GM19351 (cell line): ENCODE measurements around the gene P2RY12.

Source experiments
- ATAC-seq: cut with Tn5 transposase; IDR thresholded peaks from one replicate; pipeline ENCODE4 v1.9.1; 2021; ENCODE audit warnings: mild to moderate bottlenecking, moderate library complexity; ENCODE audit not compliant: unreplicated experiment

Gene P2RY12

DNA sequence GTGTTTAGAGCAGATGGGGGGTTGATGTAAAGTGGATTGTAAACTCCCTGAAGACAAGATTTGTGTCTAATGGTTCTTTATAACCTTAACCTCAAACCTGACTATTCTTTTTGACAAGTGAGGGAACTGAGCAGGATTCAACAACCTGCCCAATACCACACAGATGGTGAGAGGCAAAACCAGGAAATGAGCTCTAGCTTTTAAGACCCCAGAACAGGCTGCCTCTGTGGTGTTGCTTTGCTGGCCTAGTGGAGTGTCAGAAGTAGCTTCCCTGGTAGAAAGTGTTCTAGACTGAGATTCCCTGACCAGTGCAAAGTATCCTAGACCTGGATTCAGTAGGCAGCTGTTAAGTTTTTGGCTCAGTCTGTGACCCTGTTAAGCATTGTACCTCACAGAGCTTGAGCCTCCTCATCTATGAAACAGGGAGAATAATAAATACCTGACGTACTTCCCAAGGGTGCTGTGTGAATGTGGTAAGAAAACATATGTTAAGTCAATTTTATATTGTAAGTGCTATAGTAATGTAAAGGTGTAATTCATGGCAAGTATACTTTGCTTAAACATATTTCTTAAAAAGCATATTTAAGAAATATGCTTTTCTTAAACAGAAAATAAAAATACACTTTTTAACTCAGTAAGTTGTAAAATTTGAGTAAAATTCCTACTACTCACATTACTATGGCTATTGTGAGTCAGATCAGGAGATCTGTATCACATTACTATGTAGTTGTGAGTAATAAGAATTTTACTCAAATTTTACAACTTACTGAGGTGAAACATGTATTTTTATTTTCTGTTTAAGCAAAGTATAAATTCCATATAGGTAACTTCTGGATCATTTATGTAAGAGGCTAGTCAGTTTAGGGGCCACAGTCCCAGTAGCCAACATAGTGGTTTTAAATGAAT lies 76.7 kb downstream of the P2RY12 start:
- ATAC-seq: no peak

DNA sequence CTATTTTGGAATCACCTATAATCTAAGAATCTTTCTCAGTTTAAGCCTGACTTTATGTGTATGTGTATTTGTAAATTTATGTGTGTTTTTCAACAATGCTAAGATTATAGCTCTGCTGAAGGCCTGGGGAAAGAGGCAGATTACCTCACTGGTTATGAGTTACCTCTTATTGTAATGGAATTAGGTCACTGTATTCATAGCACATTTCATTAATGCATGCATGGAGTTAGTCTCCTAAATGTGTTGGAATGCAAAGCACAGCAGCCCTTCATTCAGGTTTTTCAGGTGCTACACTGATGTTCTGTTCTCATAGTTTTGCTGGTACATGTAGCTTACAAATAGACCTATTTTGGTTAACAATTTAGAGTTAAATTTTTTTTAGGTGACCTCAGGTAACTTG lies 77.4 kb downstream of the P2RY12 start:
- no peak for ATAC-seq

DNA sequence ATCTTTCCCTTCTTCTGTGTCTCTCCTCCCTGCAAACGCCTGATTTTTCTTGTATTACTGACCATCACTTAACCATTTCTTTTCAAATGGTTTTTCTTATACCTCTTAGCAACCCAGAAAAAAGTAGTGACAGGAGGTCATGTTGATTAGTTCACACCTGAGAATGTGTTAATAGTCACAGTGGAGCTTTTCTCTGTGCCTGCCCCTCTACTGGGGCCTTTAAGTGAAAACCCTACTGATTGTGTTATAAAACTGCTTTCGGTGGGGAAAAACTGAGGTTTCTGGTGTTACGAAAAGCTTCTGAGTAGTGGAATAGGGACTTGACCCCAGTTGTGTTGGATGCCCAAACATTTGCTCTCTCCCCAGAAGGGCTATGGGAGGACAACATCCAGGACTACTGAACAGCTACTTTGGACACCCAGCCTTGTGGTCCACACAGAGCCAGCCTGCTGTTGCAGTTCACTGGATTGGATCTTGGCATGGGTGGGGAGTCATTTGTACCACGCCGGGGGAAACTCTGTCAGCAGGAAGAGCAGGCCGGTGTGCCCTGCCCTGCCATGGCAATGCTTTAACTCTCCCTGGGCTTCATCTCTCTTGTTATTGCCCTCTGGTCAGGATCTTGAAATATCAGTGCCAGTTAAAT lies 78.3 kb downstream of the P2RY12 start:
- ATAC-seq: no peak

DNA sequence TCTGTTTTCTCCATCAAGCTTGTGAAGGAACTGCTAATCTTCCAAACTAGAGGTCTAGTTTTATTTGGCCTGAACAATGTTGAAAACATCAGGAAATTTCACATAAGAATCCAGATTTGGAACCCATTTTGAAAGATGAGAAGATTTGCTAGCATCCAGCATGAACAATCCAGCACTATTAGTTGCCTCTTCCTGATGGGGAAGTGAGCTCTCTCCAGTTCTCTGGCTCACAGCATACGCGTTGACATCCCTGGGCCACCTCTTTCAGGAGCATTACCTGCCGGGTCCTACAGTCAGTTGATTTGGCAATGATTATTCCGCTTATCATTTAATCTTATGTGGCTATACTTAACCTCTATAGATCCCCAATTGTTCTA lies 78.8 kb downstream of the P2RY12 start:
- no peak for ATAC-seq

DNA sequence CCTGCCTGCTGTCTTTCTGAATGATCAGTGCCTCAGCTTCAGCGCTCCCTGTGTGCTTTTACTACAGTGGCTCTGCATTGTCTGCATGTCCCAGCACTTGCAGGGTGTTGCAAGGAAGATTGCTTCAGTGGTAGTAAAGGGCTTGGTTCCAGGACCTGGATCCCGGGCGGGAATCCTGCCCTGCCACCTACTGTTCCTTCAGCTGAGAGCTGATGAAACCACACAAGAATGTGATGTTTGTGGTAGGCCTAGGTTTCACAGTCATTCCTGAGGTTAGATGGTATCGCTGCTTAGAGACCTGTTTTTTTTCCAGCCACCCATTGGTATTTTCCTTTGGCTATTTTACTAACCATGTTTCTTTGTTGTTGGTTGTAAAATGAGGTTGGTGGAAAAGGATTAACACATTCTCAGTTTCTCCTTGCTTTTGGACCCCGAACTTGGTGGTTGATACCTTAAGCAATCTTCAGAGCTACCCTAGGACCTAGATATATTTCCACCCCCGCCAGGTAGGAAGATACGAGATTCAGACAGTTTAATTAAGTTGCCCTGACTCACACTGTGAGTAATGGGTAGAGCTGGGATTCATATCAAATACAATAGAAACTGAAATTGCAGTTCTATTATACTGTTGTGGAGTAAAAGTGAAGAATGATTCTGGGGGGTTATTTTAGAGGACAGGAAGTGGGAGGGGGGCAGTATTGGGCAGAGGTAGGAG lies 79.3 kb downstream of the P2RY12 start:
- ATAC-seq: no peak

DNA sequence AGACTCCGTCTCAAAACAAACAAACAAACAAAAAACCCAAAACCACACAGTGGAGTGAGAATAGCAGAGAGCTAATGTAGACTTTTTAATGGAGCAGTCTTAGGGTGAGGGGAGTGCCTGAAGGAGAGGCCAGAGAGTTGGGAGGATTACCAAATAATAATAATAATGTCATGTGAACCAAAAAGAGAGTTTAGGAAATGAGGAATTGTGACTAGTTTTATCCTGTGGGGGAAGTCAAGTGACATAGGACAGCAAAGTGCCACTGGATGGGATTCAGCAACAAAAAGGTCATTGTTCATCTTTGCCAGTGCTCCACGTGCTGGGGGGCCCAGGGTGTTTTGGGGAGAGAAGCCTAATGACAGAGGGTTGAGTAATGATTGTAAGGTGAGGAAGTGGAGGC lies 80.8 kb downstream of the P2RY12 start:
- ATAC-seq: no peak

DNA sequence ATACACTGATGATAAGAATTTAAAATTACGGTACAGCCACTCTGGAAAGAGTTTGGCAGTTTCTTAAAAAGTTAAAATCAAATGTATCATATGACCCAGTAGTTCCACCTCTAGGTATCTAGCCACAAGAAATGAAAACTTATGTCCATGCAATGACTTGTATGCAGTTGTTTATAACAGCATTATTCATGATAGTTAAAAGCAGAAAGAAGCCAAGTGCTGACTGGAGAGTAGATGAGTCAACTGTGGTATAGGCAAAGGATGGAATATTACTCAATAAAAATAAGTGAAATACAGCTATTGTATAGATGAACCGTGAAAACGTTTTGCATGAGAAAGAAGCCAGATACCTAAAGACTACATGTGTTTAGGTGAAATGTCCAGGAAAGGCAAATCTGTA lies 82.8 kb downstream of the P2RY12 start:
- ATAC-seq: no peak

DNA sequence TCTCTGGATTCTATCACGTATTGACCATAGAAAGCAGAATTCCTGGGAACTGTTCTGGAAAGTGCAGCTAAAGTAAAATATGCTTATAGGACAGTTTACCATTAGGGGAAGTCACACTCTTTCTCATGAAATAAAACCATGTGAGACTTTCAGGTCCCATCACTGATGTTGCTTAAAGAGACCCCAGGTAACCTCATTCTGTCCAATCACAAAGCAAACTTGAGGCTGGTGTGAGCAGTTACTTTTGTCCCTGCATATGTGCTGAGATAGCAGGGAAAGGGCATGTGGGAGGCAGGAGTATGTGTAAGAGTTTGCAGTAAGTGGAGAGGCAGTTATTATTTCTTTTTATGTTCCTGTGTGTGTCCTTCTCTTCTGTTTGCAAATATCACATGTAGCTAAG lies 84.0 kb downstream of the P2RY12 start:
- no peak for ATAC-seq

DNA sequence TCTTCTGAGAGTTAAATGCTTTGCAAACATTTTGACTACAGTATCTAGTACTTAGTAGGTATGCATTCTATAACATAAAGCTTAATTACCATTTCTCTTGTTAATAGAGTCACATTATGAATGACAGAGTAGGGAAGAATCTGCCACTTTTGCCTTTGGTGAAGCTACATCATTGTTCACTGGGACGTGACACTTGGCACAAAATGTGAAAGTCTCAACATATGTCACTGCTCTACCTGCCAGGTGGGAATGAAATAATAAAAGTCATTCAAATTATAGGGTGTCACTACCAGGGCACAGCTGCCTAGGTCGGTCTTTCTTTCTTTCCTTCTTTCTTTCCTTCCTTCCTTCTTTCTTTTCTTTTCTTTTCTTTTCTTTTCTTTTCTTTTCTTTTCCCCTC lies 85.5 kb downstream of the P2RY12 start:
- ATAC-seq: no peak

DNA sequence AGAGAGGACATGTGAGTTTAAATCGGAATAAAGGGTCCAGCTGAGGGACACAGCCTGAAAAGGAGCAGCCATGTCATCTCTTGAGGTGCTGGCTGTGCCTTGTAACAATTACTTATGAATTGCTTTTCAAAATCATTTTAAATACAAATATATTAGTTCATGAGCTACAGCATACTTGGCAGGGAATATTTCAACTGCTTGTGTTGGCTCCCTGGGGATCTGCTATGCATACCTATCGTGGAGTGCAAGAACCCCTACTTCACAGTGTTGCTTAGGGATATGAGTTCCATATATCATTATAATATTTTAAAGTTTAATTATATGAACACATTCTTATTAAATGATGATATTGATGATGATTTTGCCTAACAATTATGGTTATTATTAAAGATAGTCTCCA lies 87.1 kb downstream of the P2RY12 start:
- ATAC-seq: no peak

DNA sequence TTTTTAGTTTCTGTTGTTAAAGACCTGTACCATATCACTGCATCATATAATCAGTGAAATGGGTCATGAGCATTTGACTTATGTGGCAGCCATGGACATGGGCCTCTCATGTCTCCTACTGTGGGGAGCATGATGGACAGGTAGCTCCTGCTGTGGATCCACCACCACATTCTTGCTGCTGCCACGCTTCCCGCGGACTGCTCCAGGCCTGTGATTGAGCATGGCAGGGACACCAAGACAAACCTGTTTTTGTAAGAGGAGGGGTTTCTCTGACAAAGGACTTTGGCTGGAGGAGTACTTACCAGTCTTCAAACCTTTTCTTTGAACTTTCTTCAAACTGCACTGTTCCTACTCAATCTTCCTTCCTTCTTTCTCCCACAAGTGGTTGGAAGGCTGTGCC lies 88.3 kb downstream of the P2RY12 start:
- no peak for ATAC-seq

DNA sequence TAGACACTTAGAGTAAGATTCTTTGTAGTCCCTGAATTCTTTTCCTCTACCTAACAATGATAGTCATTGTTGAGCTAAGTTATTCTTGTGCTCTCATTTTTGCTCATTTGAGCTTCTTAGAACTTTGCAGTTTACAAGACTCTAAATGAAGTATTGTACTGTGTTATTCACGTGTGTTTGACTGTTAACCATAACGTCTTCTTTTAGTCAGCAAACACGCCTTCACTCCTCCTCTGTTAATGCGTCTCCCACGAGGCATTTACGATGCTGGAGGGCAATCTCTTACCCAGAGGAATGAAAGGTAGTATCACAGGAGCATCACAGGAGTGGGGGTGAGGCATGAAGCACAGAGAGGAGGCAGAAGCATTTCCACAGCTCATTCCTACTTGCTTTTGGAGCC lies 91.4 kb downstream of the P2RY12 start:
- ATAC-seq: no peak

DNA sequence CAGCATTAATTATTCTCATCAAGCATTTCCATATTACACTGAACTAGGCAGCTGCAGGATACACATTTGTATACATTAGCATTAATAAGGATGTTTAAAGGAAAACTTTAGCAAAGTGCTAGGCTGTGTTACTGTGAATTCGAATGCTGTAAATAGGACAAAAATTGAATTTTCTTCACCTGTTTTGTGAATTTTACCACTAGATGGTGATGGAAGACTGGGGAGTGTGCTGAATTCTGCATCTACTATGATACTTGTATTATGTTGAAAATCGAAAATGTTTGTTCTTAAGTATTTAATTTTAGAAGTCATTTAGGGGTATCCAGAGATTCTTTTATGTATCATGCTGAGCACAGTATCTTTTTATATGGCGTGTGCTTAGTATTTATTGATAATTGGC lies 93.9 kb downstream of the P2RY12 start:
- ATAC-seq: no peak

DNA sequence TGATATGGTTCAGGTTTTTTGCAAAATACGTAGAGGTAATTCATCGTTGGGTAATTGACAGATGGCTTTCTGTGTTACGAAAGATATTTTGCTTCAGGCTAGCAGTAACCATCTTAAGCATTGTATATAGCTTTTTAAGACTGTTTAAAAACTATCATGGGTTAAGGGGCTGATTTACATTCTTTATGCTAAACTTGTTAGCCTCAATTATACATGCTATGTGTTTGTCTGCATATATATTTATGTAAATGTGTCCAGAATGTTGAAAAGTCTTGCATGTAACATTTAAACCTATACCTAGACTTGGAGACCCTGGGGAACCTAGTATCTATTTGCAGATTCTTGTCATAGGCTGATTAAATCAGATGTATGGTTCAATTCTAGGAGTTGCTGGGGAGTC lies 95.1 kb downstream of the P2RY12 start:
- ATAC-seq: no peak
